GM18909 (cell line): ENCODE results near the gene PCNX2.
A peak's percentile ranks its signal among the peaks of the same experiment; 100 is the strongest.

ENCODE experiments used
- ATAC-seq: cut with Tn5 transposase; IDR thresholded peaks from one replicate; pipeline ENCODE4 v1.9.1; 2021; ENCODE audit warnings: mild to moderate bottlenecking; ENCODE audit not compliant: unreplicated experiment, poor library complexity

PCNX2 gene

DNA sequence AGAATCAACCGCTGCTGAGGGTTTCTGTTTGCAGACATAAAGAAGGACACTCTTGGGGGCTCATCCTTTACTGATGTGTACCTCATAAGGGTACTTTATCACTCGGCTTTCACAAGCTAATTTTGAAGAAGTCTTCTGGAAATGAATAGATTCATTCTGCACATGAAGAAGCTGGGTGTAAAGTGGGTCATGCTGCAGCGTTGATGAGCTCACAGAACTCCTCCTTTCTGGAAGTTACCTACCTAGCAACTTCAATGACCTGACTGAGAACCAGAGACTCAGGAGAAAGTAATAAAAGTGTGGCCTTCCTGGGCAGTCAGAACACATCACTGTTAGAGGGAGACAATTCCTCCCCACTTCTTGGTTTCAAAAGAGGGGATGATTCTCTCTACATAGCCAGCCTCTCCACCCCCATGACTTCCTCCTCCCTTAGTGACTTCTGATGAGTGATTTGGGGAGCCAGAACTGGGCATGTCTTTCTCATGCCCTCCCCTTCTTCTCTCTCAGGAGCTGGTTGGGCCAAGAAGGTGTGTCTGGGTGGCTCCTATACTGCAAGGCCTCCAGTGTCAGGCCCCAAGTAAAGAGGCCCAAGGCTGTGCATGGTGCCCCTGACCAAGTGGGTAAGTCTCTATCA is 27.0 kb downstream of the PCNX2 start:
- no peak for ATAC-seq

DNA sequence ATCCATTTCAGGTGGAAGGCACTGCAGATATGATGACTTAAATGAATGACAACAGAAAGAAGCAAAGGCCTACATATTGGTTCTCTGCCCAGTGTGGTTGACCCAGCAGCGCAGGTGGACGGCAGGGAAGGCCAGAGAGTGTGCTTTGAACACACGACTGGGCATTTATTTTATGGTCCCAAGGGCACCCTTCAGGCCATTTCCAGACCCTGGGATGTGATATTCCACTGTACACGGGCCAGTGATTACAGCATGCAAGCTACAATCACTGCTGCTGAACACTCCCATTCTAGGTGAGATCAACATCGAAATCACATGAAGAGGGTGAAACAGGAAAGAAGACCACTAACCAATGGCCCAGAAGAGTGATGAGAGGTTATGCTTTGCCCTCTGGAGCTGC is 33.8 kb downstream of the PCNX2 start:
- ATAC-seq: peak; percentile 21

DNA sequence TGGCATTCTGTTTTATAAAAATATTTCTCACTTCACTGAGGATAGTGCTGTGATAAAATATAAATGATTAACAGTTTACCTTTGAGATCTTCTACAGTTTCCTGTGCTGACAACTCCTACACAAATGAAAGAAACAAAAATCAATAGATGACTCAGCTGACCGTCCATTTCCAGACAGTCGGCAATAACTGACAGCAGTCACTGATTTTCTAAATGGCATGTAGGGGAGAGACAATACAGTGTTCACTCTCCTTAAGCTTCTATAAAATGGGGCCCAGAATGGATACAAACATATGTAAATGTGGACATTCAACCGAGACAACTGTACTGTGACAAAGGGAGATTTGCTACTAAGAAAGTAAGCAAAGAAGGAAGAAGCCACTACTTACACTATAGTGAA is 34.3 kb downstream of the PCNX2 start:
- ATAC-seq: peak; percentile 97

DNA sequence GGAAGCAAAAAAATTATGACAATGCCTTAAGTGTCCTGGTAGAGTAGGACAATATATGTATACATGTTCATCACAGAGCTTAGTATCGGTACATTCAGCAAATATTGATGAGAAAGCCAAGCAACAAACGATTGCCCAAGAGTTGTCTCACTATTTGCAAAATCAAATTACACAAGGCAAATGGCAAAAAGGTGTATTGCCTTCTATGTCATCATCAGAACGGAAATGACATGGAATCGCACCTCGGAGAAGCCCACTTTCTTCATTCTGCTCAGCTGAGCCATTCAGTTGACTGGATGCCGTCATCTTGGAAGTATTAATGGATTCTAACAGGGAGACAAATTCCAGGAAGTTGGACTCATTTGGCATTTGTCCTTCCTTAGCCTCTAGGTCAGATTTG is 37.7 kb downstream of the PCNX2 start:
- ATAC-seq: no peak

DNA sequence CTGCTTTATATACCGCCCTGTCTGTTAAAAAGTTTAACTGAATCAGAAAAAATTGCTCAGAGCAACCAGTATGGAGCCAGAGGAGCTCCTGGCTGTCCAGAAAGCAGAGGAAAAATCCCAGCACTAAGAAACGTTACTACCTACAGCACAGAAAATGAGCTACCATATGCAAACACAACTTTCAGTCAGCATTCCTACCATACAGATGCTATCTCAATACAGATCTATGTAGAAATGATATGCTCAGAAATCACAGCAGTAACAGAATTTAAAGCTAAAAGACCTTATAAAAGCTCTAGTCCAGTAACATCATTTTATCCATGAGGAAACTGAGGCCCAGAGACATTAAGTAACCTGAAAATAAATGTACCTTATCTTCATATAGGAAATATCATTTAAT is 38.7 kb downstream of the PCNX2 start:
- ATAC-seq: no peak

DNA sequence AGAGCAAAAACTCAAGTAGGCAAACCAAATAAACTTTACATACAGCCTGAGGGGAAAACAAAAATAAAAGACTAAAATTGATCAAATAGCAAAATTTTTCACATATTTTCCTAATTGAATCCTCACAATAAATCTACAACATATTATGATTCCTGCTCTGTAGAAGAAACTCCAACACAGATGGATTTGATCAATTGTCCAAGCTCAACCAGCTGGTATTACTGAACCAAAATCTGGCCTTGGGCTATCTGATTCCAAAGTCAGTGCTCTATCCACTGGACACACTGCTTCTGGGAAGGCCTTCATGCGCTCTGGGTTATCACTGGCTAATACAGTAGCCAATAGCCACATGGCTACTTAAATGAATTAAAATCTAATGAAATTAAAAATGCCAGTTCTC is 39.3 kb downstream of the PCNX2 start:
- ATAC-seq: no peak

DNA sequence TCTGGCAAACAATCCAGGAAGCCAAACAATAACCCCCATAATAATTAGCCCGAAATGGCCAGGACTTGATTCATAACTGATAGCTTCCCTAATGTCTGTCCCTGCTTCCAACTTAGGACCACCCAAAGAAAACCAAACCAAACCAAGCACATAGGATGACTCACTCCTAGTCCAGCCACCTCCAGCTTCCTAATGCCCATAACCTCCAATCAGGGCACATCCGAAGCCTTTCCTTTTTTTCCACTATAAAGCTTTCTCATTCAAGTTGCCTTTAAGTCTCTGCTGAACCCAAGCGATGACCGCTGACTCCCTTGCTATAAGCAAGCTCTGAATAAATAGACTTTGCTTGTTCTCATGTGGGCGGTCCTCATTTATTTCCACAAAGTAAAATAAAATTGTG is 40.4 kb downstream of the PCNX2 start:
- ATAC-seq: no peak

DNA sequence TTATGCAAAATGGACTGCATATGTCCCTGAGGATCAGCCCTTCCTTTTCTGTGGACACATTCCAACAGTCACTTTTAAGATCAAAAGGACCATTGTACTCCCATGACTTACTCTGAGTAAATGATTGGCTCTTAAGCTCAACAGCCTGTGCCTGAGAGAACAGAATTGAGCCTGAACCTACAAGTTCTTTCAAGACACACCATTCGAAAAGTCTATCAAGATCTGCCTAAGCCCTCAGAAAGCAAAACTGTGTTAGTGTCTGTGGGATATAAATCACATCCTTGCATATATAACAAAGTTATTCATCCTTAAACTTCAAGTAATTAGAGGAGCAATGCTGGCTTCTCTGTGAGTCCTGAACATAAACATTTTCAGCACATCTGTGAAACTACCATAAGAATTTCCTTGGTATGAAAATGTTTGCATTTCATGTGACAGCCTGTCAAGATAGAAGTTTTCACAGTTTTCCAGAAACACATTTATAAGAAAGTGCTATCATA is 41.6 kb downstream of the PCNX2 start:
- no peak for ATAC-seq

DNA sequence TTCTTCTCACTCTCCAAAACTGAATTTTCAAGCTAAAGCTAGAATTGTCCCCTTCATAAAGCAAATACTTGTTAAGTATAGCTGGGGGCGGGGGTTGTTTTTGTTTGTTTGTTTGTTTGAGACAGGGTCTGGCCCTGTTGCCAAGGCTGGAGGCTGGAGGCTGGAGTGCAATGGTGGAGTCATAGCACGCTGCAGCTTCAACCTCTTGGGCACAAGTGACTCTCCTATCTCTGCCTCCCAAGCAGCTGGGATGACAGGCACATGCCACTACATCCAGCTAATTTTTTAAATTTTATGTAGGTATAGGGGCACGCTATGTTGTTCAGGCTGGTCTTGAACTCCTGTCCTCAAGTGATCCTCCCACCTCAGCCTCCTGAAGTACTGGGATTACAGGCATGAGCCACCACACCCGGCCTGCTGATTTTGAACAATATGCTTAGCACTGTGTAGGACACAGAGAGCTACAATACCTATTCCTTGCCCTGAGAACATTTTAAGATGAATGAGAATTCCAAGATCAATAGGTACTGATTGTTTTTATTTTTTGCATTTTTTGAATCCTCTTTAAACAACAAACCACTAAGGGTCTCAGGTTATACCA is 42.2 kb downstream of the PCNX2 start:
- ATAC-seq: no peak

DNA sequence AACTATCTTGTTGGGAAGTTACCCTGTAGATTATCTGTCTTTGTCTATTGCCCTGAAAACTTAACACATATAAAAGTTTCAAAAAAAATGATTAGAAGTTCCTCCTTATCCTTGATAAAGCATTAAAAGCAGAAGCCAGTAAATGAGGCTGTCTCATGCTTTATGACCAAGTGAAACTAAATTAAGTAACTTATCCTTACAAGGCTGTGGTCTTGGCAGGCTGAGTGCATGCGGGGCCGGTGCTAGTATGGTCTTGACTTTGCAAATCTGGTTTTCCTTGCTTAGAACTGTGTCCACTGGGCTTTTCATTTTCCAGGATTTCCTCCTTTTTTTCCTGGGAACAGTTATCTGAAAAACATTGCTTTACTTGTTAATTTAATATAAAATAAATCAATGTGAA is 43.1 kb downstream of the PCNX2 start:
- ATAC-seq: no peak

DNA sequence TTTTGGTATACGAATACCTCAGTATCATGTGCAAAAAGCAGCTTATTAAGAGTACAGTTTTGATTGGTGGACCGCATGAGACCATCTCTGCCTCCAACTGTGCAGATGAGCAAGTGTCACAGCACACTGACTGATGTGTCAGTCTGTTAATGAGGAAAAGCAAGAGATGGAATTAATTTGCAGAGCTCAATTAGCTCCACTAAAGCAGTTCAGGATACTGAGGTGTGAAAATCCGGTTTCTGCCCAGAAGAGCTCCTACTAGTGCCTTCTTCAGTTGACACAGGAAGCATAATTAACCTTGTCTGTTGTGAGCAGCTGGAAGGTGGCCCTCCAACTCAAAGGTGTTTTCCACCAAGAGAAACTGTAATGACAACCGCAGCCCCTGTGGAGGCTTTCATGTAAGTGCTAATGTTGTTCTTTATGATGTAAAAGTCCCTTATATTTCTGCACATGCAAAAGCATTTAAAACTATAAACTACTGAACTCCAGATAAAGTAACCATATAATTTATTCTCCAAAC is 44.3 kb downstream of the PCNX2 start:
- no peak for ATAC-seq

DNA sequence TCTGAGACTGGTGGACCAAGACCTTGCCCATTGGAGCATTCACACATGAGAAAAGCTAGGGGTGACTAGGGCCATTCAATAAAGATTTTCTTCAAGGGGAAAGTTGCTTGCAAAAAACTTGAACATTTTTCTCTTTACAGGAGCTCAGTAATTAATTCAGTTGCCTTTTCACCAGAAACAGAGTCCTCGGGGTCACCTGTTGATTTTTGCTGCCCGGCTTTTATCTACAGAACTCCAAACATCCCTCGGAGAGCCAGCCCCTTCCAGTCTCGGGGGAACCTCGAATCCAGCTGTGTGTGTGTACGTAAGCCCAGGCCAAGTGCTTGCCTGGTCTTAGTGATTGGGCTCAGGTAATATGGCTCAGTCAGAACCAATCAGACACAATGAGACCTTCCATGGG is 47.5 kb downstream of the PCNX2 start:
- ATAC-seq: no peak

DNA sequence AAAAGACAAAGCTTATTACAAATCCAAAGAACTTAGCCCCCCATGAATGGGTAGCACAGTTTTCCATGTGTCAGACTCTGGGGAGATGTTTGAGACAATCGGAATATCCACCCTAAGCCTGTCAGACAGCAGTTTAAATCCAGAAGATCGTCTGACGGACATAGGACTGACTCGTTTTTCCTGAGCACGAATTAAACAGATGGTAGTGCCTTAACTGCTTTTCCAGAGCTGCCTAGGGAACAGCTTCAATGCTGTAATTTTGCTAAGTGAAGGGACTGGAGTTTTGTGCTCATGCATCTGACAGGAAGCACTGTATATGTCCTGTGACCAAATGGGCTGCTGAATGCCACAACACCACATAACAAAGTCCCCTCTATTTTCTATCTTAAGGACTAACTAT is 48.6 kb downstream of the PCNX2 start:
- ATAC-seq: no peak

DNA sequence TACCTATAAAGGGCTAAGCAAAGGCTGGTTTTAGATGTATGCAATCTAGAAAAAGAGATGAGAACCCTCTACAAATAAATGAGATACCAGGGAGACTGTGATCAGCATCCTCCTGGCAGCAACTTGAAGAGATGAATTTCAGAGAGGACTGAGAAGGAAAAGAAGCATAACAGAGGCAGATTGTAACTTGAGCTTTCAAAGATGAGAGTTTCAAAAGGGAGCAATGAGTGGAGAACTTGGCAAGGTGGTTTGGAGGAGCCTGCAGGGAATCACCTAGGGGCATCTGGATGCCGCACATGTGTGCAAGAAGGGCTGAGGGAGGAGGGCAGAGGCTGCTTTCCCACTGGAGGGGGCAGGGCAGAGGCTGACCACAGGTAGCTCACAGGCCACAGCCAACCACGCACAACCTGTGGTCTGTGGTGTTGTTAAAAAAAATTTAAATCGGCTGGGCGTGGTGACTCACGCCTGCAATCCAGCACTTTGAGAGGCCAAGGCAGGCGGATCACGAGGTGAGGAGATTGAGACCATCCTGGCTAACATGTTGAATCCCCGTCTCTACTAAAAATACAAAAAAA is 50.2 kb downstream of the PCNX2 start:
- no peak for ATAC-seq

DNA sequence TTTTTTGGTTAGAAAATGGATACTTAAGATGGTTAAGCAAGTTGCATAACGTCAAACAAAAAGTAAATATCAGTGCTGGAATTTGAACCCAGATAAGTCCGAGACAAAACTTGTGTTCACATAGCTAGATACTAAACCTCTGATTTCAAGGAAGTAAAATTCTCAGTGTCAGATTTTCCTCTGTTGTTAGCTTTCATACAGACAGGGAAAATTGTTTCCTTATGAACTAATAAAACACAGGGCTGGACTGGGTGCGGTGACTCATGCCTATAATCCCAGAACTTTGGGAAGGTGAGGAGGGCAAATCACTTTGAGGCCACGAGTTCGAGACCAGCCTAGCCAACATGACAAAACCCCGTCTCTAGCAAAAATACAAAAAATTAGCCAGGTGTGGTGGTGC is 51.3 kb downstream of the PCNX2 start:
- ATAC-seq: no peak

DNA sequence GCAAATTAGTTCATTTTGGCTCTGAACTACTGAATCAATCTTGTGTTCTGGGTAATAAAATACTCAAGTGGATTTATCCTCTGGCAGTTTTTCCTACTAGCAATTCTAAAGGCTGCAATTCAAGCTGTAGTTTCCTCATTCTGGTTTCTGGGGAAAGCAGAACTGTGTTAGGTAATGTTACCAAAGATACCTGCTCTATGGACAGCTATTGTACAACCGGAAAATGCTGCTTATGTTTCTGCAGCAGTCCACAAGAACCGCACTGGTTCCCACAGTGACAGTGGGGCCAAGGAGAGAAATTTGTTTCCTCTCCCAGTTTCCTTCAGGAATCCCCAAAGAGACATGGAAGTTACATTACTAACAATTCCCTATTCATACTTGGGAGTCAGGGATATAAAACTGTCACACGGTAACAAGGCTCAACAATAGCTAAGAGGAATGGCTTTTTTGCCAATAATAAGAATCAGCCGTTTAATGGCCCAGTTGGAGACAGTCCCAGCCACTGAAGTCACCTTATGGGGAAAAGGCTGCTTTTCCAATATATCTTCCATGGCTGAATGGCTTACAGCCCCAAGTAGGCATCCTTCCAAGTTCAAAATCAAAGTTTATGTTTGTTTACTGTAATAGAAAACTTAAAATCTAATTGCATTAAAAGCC is 52.6 kb downstream of the PCNX2 start:
- ATAC-seq: no peak

DNA sequence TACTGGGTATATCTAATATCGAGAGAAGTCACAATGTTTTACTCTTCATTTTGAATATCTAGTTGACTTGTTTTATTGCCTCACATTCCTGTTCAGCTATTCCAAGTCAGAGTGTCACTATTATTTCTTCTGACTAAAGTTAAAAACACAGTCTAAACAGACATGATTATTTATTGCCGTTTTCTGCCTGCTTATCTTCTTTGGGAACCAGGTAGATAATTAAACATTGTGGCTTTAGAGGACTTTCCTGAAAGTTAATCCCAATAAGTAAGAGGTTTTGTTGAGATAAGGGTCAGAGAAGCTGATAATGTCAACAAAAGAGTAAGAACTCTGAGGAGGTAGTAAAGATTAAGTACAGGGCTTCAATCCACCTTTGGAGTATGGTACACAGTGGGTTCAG is 53.8 kb downstream of the PCNX2 start:
- ATAC-seq: no peak

DNA sequence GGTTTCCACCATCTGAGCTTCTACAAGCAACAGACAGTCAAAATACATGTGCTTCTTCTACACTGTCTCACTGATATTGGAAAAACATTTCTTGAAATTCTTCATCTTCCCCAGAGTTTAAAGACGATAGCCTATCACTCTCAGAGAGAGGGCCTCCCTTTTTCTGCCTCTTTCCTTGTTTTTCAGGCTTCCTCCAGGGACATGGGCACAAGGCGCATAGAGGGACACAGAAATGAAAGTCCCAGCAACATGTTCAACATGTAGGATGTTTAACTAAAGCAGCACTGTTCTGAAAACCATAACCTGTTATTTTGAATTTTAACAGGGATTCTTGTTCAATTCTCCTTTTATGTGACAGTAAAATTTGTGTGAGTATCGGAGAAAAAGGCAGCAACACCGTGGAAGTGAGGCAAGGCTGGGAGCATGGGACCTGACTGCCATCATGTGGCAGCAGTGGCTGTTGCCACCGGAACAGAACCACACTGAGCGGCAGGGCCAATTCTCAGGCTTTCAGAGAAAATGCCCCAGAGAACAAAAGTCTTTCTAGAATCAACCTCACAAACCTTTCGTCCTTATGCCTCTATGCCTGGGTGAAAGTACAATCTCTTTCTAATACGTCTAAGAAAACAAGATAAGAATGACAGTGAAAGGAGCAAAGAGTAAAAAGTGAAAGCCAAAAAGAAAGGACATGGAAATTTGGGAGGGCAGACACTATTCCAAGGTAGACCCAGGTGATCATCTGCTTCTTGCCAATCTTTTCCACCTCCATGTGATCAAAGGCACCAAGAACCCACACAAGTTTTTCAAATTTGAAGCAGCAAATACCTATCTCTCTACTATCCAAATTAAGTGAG is 54.5 kb downstream of the PCNX2 start:
- no peak for ATAC-seq

DNA sequence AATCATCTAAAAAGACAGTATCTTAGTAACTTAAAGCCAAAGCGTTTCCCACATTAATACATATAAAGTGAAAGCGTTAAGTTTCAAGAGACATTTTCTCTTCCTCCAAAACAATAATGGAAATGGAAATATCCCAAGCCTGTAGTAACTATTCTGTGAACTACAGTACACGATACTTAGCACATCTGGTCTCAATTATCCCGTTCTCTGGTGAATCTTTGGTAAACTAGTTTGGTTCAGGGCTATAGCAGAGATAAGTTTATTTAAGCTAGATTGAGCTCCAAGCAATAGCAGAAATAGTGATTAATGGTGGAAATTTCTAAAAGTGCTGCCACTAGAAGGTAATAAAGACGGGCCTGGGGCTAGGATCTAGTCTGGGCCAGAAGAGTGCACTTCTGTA is 55.2 kb downstream of the PCNX2 start:
- no peak for ATAC-seq

DNA sequence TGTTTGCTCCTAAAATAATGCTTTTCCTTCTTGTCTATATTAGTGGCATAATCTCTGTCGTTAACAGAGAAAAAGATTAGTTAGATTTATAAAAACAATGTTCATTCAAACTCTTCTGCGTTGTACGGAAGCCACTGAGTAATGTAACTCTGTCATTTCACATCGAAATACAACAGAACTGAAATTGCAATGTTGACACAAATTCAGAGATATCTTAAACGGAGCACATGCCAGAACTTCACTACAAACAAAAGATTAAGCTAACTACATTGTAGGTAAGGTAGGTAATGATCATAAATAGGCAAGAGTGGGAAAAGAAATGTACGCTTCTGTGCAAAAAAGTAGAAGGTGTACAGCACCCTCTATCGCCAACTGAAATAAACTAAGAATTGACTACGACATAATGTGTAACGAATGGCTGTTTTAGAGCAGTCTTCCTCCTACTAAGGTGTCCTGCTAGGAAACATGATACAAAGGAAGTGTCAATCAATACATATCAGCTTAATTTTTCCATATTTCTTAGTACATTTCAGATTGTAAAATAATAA is 56.6 kb downstream of the PCNX2 start:
- ATAC-seq: no peak
